Measurements from ENCODE around the gene SLCO2B1. TPM values are rescaled to one million over a fixed set of nuclear protein-coding genes. Genes with fewer than 3 reads are reported as not detected.

The SLCO2B1 gene
- total RNA-seq, 4 donors from 2014 or later = 72.9 to 165 (median 111) TPM

DNA sequence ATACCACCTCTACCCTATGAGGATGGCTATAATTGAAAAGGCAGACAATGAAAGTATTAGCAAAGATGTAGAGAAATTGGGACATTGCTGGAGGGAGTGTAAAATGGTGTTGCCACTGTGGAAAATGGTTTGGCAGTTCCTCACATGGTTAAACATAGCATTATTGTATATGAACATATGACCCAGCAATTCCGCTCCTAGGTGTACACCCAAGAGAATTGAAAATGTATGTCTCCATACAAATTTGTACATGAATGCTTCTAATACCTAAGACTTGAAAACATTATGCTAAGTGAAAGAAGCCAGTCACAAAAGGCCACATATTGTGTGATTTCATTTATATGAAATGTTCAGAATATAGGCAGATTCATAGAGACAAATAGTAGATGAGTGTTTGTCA lies 10.0 kb downstream of the SLCO2B1 start:
- no peaks in the 10 kb centered on the region for H3K27me3 ChIP-seq
- 100% methylated on average over 1 of the region's 1 CpG for WGBS, 2 donors (ENCODE audit: low coverage in 1 of 2)
- peaks cover 11 to 70% (median 38%) of the 10 kb centered on the region in 4 donors for H3K4me1 ChIP-seq
- H3K4me3 ChIP-seq = no peak overlapping the region
- in situ Hi-C loops (cut with MboI; ENCODE audit: low pct_ligation_motif_present in 1 of 4, low pct_unique_long_range_greater_than_20kb in 1 of 4, low sequenced_read_pairs in 3 of 4) (no loop called here), intact Hi-C loops (cut with DNase I; ENCODE audit: low total_unique reads) (no loop called here)
- TF ChIP-seq POLR2AphosphoS5 (IDR thresholded peaks at IDR 0.05) (no peak), EP300 (IDR thresholded peaks at IDR 0.05; ENCODE audit: low read depth) (no peak), POLR2A (IDR thresholded peaks at IDR 0.05) (no peak)
- TF ChIP-seq, protein P1, sequence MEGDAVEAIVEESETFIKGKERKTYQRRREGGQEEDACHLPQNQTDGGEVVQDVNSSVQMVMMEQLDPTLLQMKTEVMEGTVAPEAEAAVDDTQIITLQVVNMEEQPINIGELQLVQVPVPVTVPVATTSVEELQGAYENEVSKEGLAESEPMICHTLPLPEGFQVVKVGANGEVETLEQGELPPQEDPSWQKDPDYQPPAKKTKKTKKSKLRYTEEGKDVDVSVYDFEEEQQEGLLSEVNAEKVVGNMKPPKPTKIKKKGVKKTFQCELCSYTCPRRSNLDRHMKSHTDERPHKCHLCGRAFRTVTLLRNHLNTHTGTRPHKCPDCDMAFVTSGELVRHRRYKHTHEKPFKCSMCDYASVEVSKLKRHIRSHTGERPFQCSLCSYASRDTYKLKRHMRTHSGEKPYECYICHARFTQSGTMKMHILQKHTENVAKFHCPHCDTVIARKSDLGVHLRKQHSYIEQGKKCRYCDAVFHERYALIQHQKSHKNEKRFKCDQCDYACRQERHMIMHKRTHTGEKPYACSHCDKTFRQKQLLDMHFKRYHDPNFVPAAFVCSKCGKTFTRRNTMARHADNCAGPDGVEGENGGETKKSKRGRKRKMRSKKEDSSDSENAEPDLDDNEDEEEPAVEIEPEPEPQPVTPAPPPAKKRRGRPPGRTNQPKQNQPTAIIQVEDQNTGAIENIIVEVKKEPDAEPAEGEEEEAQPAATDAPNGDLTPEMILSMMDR (IDR thresholded peaks at IDR 0.05) = no peak
- no peak for DNase-seq
- peak overlapping the region; percentile 80 to 87 (median 85) for H3K27ac ChIP-seq
- H3K36me3 ChIP-seq = no peaks in the 10 kb centered on the region
- H3K9me3 ChIP-seq = no peaks in the 10 kb centered on the region

DNA sequence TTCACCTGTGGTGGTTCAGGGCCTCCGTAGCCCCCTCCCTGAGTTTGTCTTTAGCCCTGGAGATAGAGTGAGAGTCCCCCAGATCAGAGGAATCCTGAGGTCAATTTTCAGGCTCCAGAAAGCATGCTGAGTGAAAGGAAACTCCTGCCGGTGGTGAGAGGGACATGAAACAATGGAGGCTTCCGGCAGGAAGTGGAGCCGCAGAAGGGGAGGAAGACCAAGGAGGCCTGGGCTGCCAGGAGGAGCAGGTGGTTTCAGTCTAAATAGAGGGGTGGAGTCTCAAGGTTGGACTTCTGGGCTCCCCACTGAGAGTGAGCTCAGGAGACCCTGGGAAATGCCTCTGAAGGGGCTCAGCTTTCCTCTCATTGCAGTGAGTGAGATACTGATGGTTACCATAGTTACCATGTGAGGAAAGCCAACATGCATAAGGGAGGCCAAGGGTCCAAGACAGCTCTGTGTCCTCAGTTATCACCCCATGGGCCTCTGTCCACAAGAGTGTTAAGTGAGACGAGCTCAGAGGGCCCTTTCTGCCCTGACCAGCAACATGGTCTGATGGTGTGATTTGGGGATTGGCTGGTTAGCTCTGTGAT lies 10.7 kb downstream of the SLCO2B1 start:
- Histone ChIP-seq H3K4me1 (peaks cover 11 to 62% (median 31%) of the 10 kb centered on the region in 4 donors), H3K27ac (peak overlapping the region in 2 of 4 donors; percentile 86 to 87), H3K36me3 (no peaks in the 10 kb centered on the region), H3K27me3 (no peaks in the 10 kb centered on the region), H3K4me3 (no peak overlapping the region), H3K9me3 (no peaks in the 10 kb centered on the region)
- WGBS, 2 donors (ENCODE audit: low coverage in 1 of 2) = 64 to 86% methylated on average over 2 to 5 of the region's 5 CpGs
- no peak for DNase-seq
- intact Hi-C loops (cut with DNase I; ENCODE audit: low total_unique reads) (no loop called here), in situ Hi-C loops (cut with MboI; ENCODE audit: low pct_ligation_motif_present in 1 of 4, low pct_unique_long_range_greater_than_20kb in 1 of 4, low sequenced_read_pairs in 3 of 4) (no loop called here)
- no peak for TF ChIP-seq POLR2A (IDR thresholded peaks at IDR 0.05)
- TF ChIP-seq, protein P1 (IDR thresholded peaks at IDR 0.05) = no peak

- Histone ChIP-seq H3K27ac (no peak overlapping the region), H3K4me1 (peaks cover 11 to 60% (median 33%) of the 10 kb centered on the region in 4 donors), H3K4me3 (no peak overlapping the region), H3K36me3 (no peaks in the 10 kb centered on the region), H3K9me3 (no peaks in the 10 kb centered on the region), H3K27me3 (no peaks in the 10 kb centered on the region)
- TF ChIP-seq POLR2AphosphoS5 (IDR thresholded peaks at IDR 0.05) (no peak), POLR2A (IDR thresholded peaks at IDR 0.05) (no peak), EP300 (IDR thresholded peaks at IDR 0.05; ENCODE audit: low read depth) (no peak)
- TF ChIP-seq, protein P1 (IDR thresholded peaks at IDR 0.05) = no peak
- WGBS, 2 donors (ENCODE audit: low coverage in 1 of 2) = 82 to 95% methylated on average over 3 to 7 of the region's 7 CpGs
- intact Hi-C loops (cut with DNase I; ENCODE audit: low total_unique reads) = no loop called here
- DNase-seq = no peak
- in situ Hi-C loops (cut with MboI; ENCODE audit: low pct_ligation_motif_present in 1 of 4, low pct_unique_long_range_greater_than_20kb in 1 of 4, low sequenced_read_pairs in 3 of 4) = no loop called here
Measured at GRCh38 chr11:75162954-75163353, 12.0 kb downstream of the SLCO2B1 start.

GRCh38 chr11:75163921-75164849 lies 13.3 kb downstream of the SLCO2B1 start:
- in situ Hi-C loops (cut with MboI; ENCODE audit: low pct_ligation_motif_present in 1 of 4, low pct_unique_long_range_greater_than_20kb in 1 of 4, low sequenced_read_pairs in 3 of 4) (no loop called here), intact Hi-C loops (cut with DNase I; ENCODE audit: low total_unique reads) (no loop called here)
- DNase-seq = no peak
- 58 to 64% methylated on average over 14 to 25 of the region's 25 CpGs for WGBS, 2 donors (ENCODE audit: low coverage in 1 of 2)
- no peaks in the 10 kb centered on the region for H3K36me3 ChIP-seq
- H3K27me3 ChIP-seq = no peaks in the 10 kb centered on the region
- no peaks in the 10 kb centered on the region for H3K9me3 ChIP-seq
- peaks cover 3 to 58% (median 31%) of the 10 kb centered on the region in 4 donors for H3K4me1 ChIP-seq
- peak overlapping the region; percentile 26 to 47 (median 42) for H3K27ac ChIP-seq
- H3K4me3 ChIP-seq = no peak overlapping the region
- no peak for TF ChIP-seq POLR2A (IDR thresholded peaks at IDR 0.05)
- TF ChIP-seq, protein P1 (IDR thresholded peaks at IDR 0.05) = no peak
- no peak for TF ChIP-seq EP300 (IDR thresholded peaks at IDR 0.05; ENCODE audit: low read depth)
- TF ChIP-seq POLR2AphosphoS5 (IDR thresholded peaks at IDR 0.05) = no peak

Measured in transverse colon (tissue), 4 donors.